ENCODE data around the gene OPN3.
A peak's percentile ranks its signal among the peaks of the same experiment; 100 is the strongest.

OPN3 gene

DNA sequence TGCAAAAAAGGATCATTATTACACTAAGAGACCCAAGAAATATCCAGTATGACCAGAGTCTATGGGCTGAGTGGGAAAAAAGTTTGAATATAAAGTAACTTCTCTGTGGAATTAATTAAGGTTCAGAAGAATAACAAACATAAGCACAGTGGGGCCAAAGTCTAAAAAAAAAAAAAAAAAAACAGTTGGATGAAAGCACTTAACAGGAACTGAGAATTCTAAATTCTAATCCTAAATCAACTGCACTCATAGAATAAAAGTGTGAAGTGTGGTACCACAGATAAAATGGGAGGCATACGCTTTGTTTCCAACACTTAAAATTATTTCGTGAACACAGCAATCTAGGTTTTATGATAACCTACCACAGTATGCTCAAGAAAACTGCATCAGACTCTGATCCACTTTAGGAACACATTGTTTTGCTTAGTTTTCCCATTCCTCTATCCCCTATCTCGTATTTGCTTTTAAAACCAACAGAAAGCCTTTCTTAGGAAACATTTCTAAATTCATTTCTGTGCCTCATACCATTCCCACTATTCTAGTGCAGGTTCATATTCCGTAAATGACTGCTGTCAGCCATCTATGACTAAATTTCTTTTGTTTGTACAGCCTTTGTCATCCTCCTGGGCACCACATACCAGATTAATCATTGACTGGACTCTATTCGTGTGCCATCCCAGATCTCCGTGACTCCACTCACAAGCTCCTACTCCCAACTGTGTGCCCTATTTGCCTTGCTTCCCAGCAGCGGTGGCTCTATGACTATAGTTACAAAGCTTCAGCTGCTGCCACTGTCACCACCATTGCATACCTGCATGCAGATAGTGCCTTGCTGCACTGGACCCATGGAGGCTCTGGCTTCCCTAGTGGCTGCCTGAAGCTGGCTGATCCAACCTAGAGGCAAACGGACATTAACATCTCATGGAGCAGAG, 24.9 kb downstream of the OPN3 start:
- DNase-seq = no peak

- no peak for DNase-seq
Observed at GRCh38 chr1:241614572-241614971, 25.6 kb downstream of the OPN3 start.

DNA sequence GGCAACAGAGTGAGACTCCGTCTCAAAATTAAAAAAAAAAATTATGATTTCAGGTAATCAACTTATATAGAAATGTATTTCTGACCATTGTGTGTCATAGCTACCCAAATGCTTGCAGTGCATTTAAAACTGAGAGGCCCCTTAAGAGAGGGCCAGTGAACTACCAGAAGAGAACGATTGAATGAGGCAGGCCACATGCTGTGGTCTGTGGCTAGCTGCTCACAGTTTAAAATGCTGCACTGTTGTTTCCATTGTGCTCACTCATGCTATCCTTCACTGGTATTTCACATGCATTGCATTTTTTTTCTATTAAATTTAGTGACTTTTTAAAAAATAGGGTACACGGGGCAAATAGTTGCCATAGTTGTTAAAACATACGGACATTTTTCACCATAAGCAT, 26.0 kb downstream of the OPN3 start:
- DNase-seq = no peak

DNA sequence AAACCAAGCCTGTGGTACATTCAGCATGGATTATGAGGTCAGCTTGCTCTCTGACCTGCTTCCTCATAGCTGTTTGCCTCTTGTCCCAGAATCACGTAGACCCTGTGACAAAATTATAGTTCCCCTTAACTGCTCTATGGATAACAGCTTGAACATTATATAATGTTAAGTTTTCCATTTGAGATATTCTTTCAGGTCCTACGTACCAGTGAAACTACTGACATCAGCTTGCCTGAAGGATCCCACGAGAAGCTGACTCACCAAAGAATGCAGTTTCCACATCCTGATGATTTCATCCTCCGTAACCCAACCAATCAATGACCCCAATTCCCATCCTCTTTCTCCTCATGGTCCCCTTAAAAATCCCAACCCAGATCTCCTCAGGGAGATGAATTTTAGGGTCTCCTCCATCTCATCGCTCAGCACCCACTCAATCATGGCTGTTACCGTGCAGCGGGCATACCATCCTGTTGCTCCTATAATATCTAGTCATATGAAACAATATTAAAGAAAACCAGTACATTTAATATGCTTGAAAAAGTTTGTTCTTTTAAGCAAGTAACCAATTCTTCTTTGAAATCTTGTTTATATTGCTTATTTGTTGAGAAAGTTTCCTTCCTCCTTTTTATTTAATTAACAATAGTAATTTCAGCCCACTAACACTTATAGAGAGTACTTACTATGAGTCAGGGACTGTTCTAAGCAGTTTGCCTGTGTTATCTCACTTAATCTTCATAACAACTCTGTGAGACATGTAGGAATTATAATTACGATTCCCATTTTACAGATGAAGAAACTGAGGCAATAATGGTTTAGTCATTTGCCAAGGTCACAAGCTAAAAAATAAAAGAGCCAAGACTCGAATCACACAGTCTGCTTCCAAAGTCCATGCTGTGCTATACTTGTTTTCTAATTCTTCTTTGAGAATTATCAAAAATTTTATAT, 27.4 kb downstream of the OPN3 start:
- DNase-seq = peak; percentile 76 to 96 (median 85)

GRCh38 chr1:241611736-241612135, 28.4 kb downstream of the OPN3 start:
- peak in 2 of 4 experiments; percentile 48 to 52 for DNase-seq

DNA sequence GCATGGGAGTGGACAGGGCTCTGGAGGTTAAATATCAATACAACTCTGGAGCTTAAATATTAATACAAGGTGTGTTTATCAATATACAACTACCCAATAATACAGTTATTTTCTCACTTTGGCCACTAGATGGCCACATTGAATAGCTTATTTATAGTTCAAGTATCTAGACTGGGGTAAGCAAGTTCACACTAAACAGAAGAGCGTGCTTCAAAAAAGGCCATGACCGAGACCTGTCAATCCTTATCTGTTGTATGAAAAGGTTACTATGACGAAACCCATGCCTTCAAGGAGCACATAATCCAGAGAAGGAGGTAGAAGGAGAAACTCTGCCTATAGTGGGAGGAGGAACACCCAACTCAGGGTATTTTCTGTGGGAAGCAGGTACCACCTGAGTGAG, 29.1 kb downstream of the OPN3 start:
- DNase-seq = peak; percentile 47 to 88 (median 74)

- DNase-seq = no peak
Observed at GRCh38 chr1:241610056-241610815, 29.9 kb downstream of the OPN3 start.

- peak; percentile 40 to 76 (median 64) for DNase-seq
Observed at GRCh38 chr1:241608379-241609033, 31.7 kb downstream of the OPN3 start.

GRCh38 chr1:241607497-241607896, 32.7 kb downstream of the OPN3 start:
- no peak for DNase-seq

DNA sequence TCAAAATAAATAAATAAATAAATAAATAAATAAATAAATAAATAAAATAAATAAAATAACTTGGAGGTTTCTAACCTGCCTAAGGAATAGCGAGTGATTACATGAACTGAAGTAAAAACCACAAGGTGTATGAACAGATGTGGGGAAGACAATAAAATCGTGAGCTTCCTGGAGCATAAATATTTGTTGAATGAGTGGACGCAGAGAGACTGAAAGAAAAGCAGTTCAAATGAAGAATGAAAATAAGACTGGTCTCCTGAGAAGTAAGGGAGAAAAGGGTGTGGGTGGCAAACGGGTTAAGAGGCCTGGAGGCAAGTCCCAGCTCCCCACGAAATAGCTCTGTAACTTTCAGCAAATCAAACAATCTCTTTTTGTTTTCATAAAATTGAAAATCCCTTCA, 33.6 kb downstream of the OPN3 start:
- DNase-seq = no peak

- DNase-seq = no peak
Observed at GRCh38 chr1:241605146-241605805, 34.9 kb downstream of the OPN3 start.

GRCh38 chr1:241603731-241604245, 36.4 kb downstream of the OPN3 start:
- peak; percentile 72 to 85 (median 78) for DNase-seq

- peak in 2 of 4 experiments; percentile 56 to 61 for DNase-seq
Observed at GRCh38 chr1:241600496-241600901, 39.7 kb downstream of the OPN3 start.

DNA sequence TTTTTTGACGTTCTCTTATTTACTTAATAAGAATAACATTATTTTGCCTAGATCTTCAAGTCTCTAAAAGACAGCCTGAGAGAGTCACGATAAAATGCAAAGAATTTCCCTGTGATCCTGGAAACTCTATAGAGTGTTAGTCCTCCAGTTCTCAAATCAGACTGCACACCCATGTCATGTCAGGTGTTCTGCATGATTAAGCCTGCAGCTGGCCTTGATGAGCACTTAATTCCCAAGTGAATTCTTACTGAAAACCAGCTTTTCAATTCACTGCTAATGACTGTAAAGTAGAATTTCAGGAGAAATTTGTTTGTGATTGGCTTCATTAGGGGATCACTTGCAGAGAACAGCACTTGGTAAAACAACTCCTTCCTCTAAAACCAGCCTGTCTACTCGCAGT, 41.9 kb downstream of the OPN3 start:
- no peak for DNase-seq

DNA sequence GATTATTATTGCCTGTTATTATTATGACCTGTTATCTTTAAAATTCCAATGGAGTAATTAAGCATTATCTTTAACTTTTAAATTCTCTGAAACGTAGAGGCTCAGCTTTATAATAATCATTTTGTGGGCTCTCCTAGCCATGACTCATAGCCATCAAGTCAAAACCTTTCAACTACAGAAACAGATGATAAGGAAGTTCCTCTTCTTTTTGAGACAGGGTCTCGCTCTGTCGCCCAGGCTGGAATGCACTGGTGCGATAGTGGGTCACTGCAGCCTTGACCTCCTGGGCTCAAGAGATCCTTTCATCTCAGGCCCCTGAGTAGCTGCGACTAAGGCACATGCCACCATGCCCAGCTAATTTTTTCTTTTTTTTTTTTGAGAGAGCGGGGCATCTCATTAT, 43.5 kb downstream of the OPN3 start:
- peak in 1 of 4 experiments; percentile 17 for DNase-seq

- no peak for DNase-seq
Observed at GRCh38 chr1:241593186-241593585, 47.0 kb downstream of the OPN3 start.

- DNase-seq = peak in 3 of 4 experiments; percentile 28 to 83 (median 74)
Observed at GRCh38 chr1:241592273-241592958, 47.8 kb downstream of the OPN3 start.

DNA sequence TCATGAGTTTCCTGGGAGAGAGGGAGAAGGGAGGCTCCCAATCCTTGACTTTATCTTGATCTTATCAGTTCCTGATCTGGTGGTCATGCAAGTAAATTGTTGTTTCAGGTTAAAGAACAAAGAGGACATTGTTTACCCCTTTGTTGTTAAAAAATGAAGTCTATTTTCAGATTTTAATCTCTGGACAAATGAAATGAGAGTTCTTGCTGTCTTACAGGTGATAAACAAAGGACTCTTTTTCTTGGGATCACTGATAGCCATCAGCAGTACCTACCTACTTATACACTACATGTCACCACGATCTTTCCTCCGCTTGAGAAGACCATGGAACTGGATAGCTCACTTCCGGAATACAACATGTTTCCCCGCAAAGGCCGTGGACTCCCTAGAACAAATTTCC, 48.4 kb downstream of the OPN3 start:
- DNase-seq = no peak

DNA sequence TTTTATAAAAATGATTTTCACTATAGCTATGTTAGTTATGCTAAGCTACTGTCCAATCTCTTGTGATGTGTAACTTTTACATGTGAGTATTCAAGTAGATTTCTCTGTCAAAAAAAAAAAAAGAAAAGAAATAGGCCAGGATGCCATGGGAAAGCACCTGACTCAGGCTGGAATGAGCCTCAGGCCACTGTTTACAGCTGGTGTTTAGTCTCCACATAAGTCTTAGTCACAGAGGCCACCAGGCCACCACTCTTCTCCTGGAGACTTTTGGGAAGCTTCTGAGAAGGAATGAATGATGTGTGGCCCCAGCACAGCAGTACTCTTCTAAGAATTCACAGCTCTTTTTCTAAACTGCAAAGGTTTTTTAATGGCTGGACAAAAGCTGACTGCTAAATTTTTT, 48.9 kb downstream of the OPN3 start:
- peak; percentile 40 to 83 (median 66) for DNase-seq

GRCh38 chr1:241590719-241591118, 49.5 kb downstream of the OPN3 start:
- DNase-seq = no peak

Measured in suppressor macrophage (primary cell).